A549 (cell line): Measurements from ENCODE around the gene ANKRD18B.
"Not testable (repeated sequence)": the region's sequence is repeated elsewhere in the genome, so short reads cannot be mapped to it uniquely, and the experiment has no call there.

Source experiments
- CTCF ChIP-seq: fragments of >200 bp; sonication (Bioruptor Twin); formaldehyde crosslinking; IDR thresholded peaks from 3 replicates; pipeline ENCODE4 v1.5.1; 2016
- EP300 ChIP-seq, 2 experiments: fragments of >200 bp; sonication (Bioruptor Twin); formaldehyde crosslinking; IDR thresholded peaks; 2 replicates in 1 of 2; 3 replicates in 1 of 2; pipeline ENCODE4 v1.6.1; 2016 to 2017
- JUNB ChIP-seq: fragments of >200 bp; sonication (Bioruptor Twin); formaldehyde crosslinking; IDR thresholded peaks from 2 replicates; pipeline ENCODE4 v1.6.1; 2016
- MAFK ChIP-seq: fragments of 450-650 bp; IDR thresholded peaks from 2 replicates; pipeline ENCODE4 v1.6.1; 2014; ENCODE audit not compliant: partially characterized antibody
- RAD21 ChIP-seq, 2 experiments: fragments of >200 bp in 1 of 2; sonication (Bioruptor Twin) in 1 of 2; formaldehyde crosslinking in 1 of 2; IDR thresholded peaks in 1 of 2; conservative IDR thresholded peaks in 1 of 2; 2 replicates in 1 of 2; 3 replicates in 1 of 2; pipeline ENCODE4 v1.6.1; 2012 to 2018; ENCODE audit warnings: inconsistent platforms in 1 of 2

GRCh38 chr9:33521861-33522260, 2.2 kb upstream of the ANKRD18B start:
- not testable (repeated sequence) for TF ChIP-seq MAFK; JUNB; CTCF; RAD21 (conservative IDR thresholded peaks at IDR 0.05 in 1 of 2, IDR thresholded peaks at IDR 0.05 in 1 of 2); EP300 (IDR thresholded peaks at IDR 0.05)
